HepG2 (cell line): ENCODE results near the gene FZD7. TPM values are rescaled to one million over a fixed set of nuclear protein-coding genes. Genes with fewer than 3 reads are reported as not detected.

ENCODE experiments used
- ATAC-seq: fragments of 200-7000 bp; cut with Tn5 transposase; 3 replicates; pipeline ENCODE4 v1.9.1; 2020; ENCODE audit warnings: mild to moderate bottlenecking, moderate library complexity
- BruUV-seq: library from RNA; stranded (reverse); fragments of 400-500 nt; replicated peaks from 2 replicates; lab custom pipeline; 2021; lab: Mats Ljungman, UMichigan
- CTCF ChIA-PET: fragments of 300-600 bp; formaldehyde crosslinking; extraction: SDS; loops from one replicate; lab custom pipeline; 2021; ENCODE audit warnings: low total read pairs, inconsistent platforms, low intra/inter-chr PET ratio; lab: Yijun Ruan, JAX
- POLR2A ChIA-PET: fragments of 350-600 bp; sonication (Branson Sonifier 250); formaldehyde crosslinking; loops from one replicate; lab custom pipeline; 2020; ENCODE audit warnings: antibody characterized with exemption, inconsistent platforms; lab: Yijun Ruan, JAX
- DNase-seq: peaks from one replicate; pipeline ENCODE4 v3.0.0-alpha.2; 2015; ENCODE audit warnings: low spot score
- FAIRE-seq: peaks from 3 replicates; lab custom pipeline; 2011; peaks lifted over from hg19 to GRCh38; lab: Jason Lieb, UNC
- H2AFZ ChIP-seq: one replicate; pipeline ENCODE4 v1.6.1; 2011; ENCODE audit warnings: low read length, inconsistent platforms
- H3K27ac ChIP-seq: fragments of 300-600 bp; 3 replicates; pipeline ENCODE4 v1.8.0; 2011; ENCODE audit warnings: mixed run types, mild to moderate bottlenecking, mixed read lengths, low read length, inconsistent platforms; ENCODE audit not compliant: insufficient read depth; ENCODE audit errors: extremely low read length
- H3K27me3 ChIP-seq, 2 experiments: fragments of 200-600 bp in 1 of 2; 2 replicates in 1 of 2; 3 replicates in 1 of 2; pipeline versions ENCODE4 v1.6.0 to v1.8.0; 2011; ENCODE audit warnings: low read length in 2 of 2, mild to moderate bottlenecking in 2 of 2, moderate library complexity in 2 of 2, inconsistent platforms in 1 of 2; ENCODE audit not compliant: insufficient read depth in 2 of 2, control insufficient read depth in 1 of 2
- H3K36me3 ChIP-seq, 2 experiments: fragments of 200-600 bp in 1 of 2; replicated peaks in 1 of 2; 2 replicates in 1 of 2; 3 replicates in 1 of 2; pipeline versions ENCODE4 v1.5.1 to v1.8.0; 2011; ENCODE audit warnings: low read length in 2 of 2, inconsistent platforms in 1 of 2; ENCODE audit not compliant: insufficient read depth in 2 of 2, control insufficient read depth in 1 of 2
- H3K4me1 ChIP-seq: 2 replicates; pipeline ENCODE4 v1.5.1; 2012; ENCODE audit warnings: low read length, inconsistent platforms; ENCODE audit not compliant: insufficient read depth
- H3K4me2 ChIP-seq: 2 replicates; pipeline ENCODE4 v1.6.0; 2011; ENCODE audit warnings: low read depth, low read length, inconsistent platforms
- H3K4me3 ChIP-seq, 3 experiments: fragments of 200-600 bp in 1 of 3; sonication (generic), shearing (Covaris generic) in 1 of 3; replicated peaks in 1 of 3; 2 replicates each; pipeline ENCODE4 v1.5.1; 2011 to 2016; ENCODE audit warnings: low read length in 3 of 3, inconsistent platforms in 2 of 3, low read depth in 2 of 3, mild to moderate bottlenecking in 2 of 3, control low read depth in 1 of 3, mixed read lengths in 1 of 3; ENCODE audit not compliant: insufficient read depth in 1 of 3
- H3K79me2 ChIP-seq: one replicate; pipeline ENCODE4 v1.6.1; 2011; ENCODE audit warnings: low read length, inconsistent platforms; ENCODE audit not compliant: insufficient read depth
- H3K9ac ChIP-seq: 2 replicates; pipeline ENCODE4 v1.6.0; 2011; ENCODE audit warnings: mild to moderate bottlenecking, low read depth, low read length, inconsistent platforms; ENCODE audit not compliant: insufficient read depth
- H3K9me3 ChIP-seq: 2 replicates; pipeline ENCODE4 v1.5.1; 2012; ENCODE audit warnings: mild to moderate bottlenecking, low read length
- H4K20me1 ChIP-seq: 2 replicates; pipeline ENCODE4 v1.6.0; 2011; ENCODE audit warnings: inconsistent platforms, mild to moderate bottlenecking, low read length, moderate library complexity; ENCODE audit not compliant: insufficient read depth
- HES4 ChIP-seq: sonication (generic); formaldehyde crosslinking; IDR thresholded peaks from 2 replicates; pipeline ENCODE4 v1.9.0; 2021; ENCODE audit warnings: mild to moderate bottlenecking, missing genetic modification reagents, borderline replicate concordance
- HNRNPK ChIP-seq: fragments of 200-400 bp; formaldehyde crosslinking; IDR thresholded peaks from 2 replicates; pipeline ENCODE4 v1.6.1; 2018; ENCODE audit warnings: low read length, low read depth, moderate library complexity, mild to moderate bottlenecking; ENCODE audit not compliant: poor library complexity, severe bottlenecking
- NR3C1 ChIP-seq: sonication (generic); formaldehyde crosslinking; IDR thresholded peaks from 2 replicates; pipeline ENCODE4 v1.4.0; 2020; ENCODE audit warnings: missing genetic modification reagents
- ZNF225 ChIP-seq: sonication (generic); formaldehyde crosslinking; IDR thresholded peaks from 2 replicates; pipeline ENCODE4 v1.4.0; 2020; ENCODE audit warnings: mild to moderate bottlenecking, missing genetic modification reagents
- ZNF646 ChIP-seq: sonication (generic); formaldehyde crosslinking; IDR thresholded peaks from 2 replicates; pipeline ENCODE4 v1.9.0; 2021; ENCODE audit warnings: mild to moderate bottlenecking, missing genetic modification reagents
- WGBS: methylation state at CpG from one replicate; pipeline ENCODE4 v1.1.6; 2017; ENCODE audit warnings: low lambda C conversion rate; 5-methylcytosine and 5-hydroxymethylcytosine counted together
- in situ Hi-C: cut with HindIII; loops from 2 replicates; pipeline ENCODE4 v1.10.0; 2017; ENCODE audit warnings: low pct_unique_long_range_greater_than_20kb; ENCODE audit not compliant: extremely low pct_ligation_motif_present
- intact Hi-C: fragments of 100-400 bp; cut with micrococcal nuclease; formaldehyde crosslinking; loops from one replicate; pipeline ENCODE4 v1.10.0; 2022; ENCODE audit not compliant: unreplicated experiment
- polyA plus RNA-seq, 8 experiments: library from polyadenylated mRNA; depleted of rRNA in 3 of 8; stranded (reverse) in 7 of 8; unstranded in 1 of 8; fragments of >200 nt; fragmentation: Illumina TruSeq in 4 of 8; extraction: Trizol in 4 of 8; gene quantifications; 2 replicates each; pipeline versions ENCODE4 v1.2.1 to v1.2.3, GENCODE V29; 2011 to 2016; ENCODE audit warnings: low read depth in 4 of 8, missing spikeins in 1 of 8, mixed read lengths in 1 of 8; ENCODE audit not compliant: insufficient read depth in 1 of 8
- total RNA-seq, 5 experiments: library from RNA; depleted of rRNA; stranded (reverse); fragments of >200 nt; fragmentation: Illumina TruSeq; extraction: Trizol; gene quantifications; 2 replicates each; pipeline ENCODE4 v1.2.3, GENCODE V29; 2016; ENCODE audit warnings: low read depth in 1 of 5

Gene FZD7
- total and polyA plus RNA-seq, 2 of the 13 experiments (the other 11 are each of a cell fraction or from before 2014, with no cell fraction given) = 0.13 to 0.38 TPM

GRCh38 chr2:202049092-202049728, 15.6 kb downstream of the FZD7 start:
- Histone ChIP-seq H3K4me3 (no peak overlapping the region), H3K9me3 (no peaks in the 10 kb centered on the region), H3K36me3 (no peaks in the 10 kb centered on the region), H3K9ac (no peak overlapping the region), H2AFZ (no peak overlapping the region), H3K27me3 (peaks cover 2 to 10% of the 10 kb centered on the region in 2 experiments; a peak in 2 of 5 replicates), H3K4me2 (no peak overlapping the region), H4K20me1 (no peaks in the 10 kb centered on the region), H3K4me1 (no peaks in the 10 kb centered on the region), H3K27ac (no peak overlapping the region), H3K79me2 (no peaks in the 10 kb centered on the region)
- FAIRE-seq = no peak
- 65% methylated on average over 2 of the region's 2 CpGs for WGBS
- ChIA-PET POLR2A (no interaction called here), CTCF (no interaction called here)
- in situ Hi-C loops = no loop called here
- no peak for DNase-seq
- BruUV-seq = no TSS peak
- TF ChIP-seq HNRNPK = peak; percentile 51
- no peak for TF ChIP-seq HES4 (CRISPR knock-in tag)
- no peak for TF ChIP-seq ZNF646 (CRISPR knock-in tag)
- no peak for TF ChIP-seq NR3C1
- TF ChIP-seq ZNF225 (CRISPR knock-in tag) = no peak
- ATAC-seq = no peak
- intact Hi-C loops = no loop called here
